ENCODE measurements around the gene SOSTDC1.

SOSTDC1 gene

GRCh38 chr7:16436306-16436705, 29.2 kb downstream of the SOSTDC1 start:
- no peaks in the 10 kb centered on the region; the same call in 1 of the 2 replicates for H3K9me2 ChIP-seq (replicated peaks; ENCODE audit: insufficient read depth, low read length)
- H3F3A ChIP-seq (ENCODE audit: insufficient read depth, low read length): no peaks in the 10 kb centered on the region
- TF ChIP-seq EZH2phosphoT487 (IDR thresholded peaks at IDR 0.05; ENCODE audit: low read length) (no peak), CTCF (IDR thresholded peaks at IDR 0.05; ENCODE audit: low read length) (no peak), EZH2 (optimal IDR thresholded peaks at IDR 0.05; ENCODE audit: low read depth, low read length) (no peak)
- H3K4me3 ChIP-seq (ENCODE audit: low read length): no peak overlapping the region
- no peaks in the 10 kb centered on the region for H3K36me3 ChIP-seq (replicated peaks; ENCODE audit: insufficient read depth, low read length)
- no peak overlapping the region for H2AFZ ChIP-seq (ENCODE audit: low read length)
- H3K4me1 ChIP-seq (ENCODE audit: low read length): no peaks in the 10 kb centered on the region
- H3K79me2 ChIP-seq (ENCODE audit: low read length): no peaks in the 10 kb centered on the region
- H3K4me2 ChIP-seq (ENCODE audit: low read depth, low read length): no peak overlapping the region
- H3K27ac ChIP-seq (ENCODE audit: low read length): no peak overlapping the region
- no peaks in the 10 kb centered on the region for H3K9me3 ChIP-seq (replicated peaks; ENCODE audit: insufficient read depth, low read length)
- no peak for DNase-seq
- H4K20me1 ChIP-seq (ENCODE audit: insufficient read depth, low read length): no peaks in the 10 kb centered on the region
- no peaks in the 10 kb centered on the region for H3K27me3 ChIP-seq (replicated peaks; ENCODE audit: insufficient read depth, low read length)
- no peak overlapping the region for H3K9ac ChIP-seq (ENCODE audit: low read length)

GRCh38 chr7:16433568-16434122, 31.9 kb downstream of the SOSTDC1 start:
- no peak overlapping the region for H3K9ac ChIP-seq (ENCODE audit: low read length)
- no peak for DNase-seq
- H3F3A ChIP-seq (ENCODE audit: insufficient read depth, low read length): no peaks in the 10 kb centered on the region
- no peaks in the 10 kb centered on the region for H3K36me3 ChIP-seq (replicated peaks; ENCODE audit: insufficient read depth, low read length)
- no peak overlapping the region for H3K27ac ChIP-seq (ENCODE audit: low read length)
- no peaks in the 10 kb centered on the region for H4K20me1 ChIP-seq (ENCODE audit: insufficient read depth, low read length)
- no peaks in the 10 kb centered on the region for H3K9me3 ChIP-seq (replicated peaks; ENCODE audit: insufficient read depth, low read length)
- no peaks in the 10 kb centered on the region for H3K4me1 ChIP-seq (ENCODE audit: low read length)
- no peak overlapping the region for H3K4me2 ChIP-seq (ENCODE audit: low read depth, low read length)
- H3K79me2 ChIP-seq (ENCODE audit: low read length): no peaks in the 10 kb centered on the region
- H3K4me3 ChIP-seq (ENCODE audit: low read length): no peak overlapping the region
- no peaks in the 10 kb centered on the region; the same call in 1 of the 2 replicates for H3K9me2 ChIP-seq (replicated peaks; ENCODE audit: insufficient read depth, low read length)
- TF ChIP-seq EZH2phosphoT487 (IDR thresholded peaks at IDR 0.05; ENCODE audit: low read length) (no peak), CTCF (IDR thresholded peaks at IDR 0.05; ENCODE audit: low read length) (no peak), EZH2 (optimal IDR thresholded peaks at IDR 0.05; ENCODE audit: low read depth, low read length) (no peak)
- H3K27me3 ChIP-seq (replicated peaks; ENCODE audit: insufficient read depth, low read length): no peaks in the 10 kb centered on the region
- no peak overlapping the region for H2AFZ ChIP-seq (ENCODE audit: low read length)

GRCh38 chr7:16432425-16432731, 33.2 kb downstream of the SOSTDC1 start:
- Histone ChIP-seq H3K27me3 (replicated peaks; ENCODE audit: insufficient read depth, low read length) (no peaks in the 10 kb centered on the region), H3K79me2 (ENCODE audit: low read length) (no peaks in the 10 kb centered on the region), H3K4me2 (ENCODE audit: low read depth, low read length) (no peak overlapping the region), H3K4me1 (ENCODE audit: low read length) (no peaks in the 10 kb centered on the region), H3K27ac (ENCODE audit: low read length) (no peak overlapping the region), H3K9me2 (replicated peaks; ENCODE audit: insufficient read depth, low read length) (no peaks in the 10 kb centered on the region; the same call in 1 of the 2 replicates), H3K4me3 (ENCODE audit: low read length) (no peak overlapping the region), H3K36me3 (replicated peaks; ENCODE audit: insufficient read depth, low read length) (no peaks in the 10 kb centered on the region), H3K9me3 (replicated peaks; ENCODE audit: insufficient read depth, low read length) (no peaks in the 10 kb centered on the region), H3F3A (ENCODE audit: insufficient read depth, low read length) (no peaks in the 10 kb centered on the region), H4K20me1 (ENCODE audit: insufficient read depth, low read length) (no peaks in the 10 kb centered on the region), H3K9ac (ENCODE audit: low read length) (no peak overlapping the region), H2AFZ (ENCODE audit: low read length) (no peak overlapping the region)
- DNase-seq: no peak
- TF ChIP-seq CTCF (IDR thresholded peaks at IDR 0.05; ENCODE audit: low read length): no peak
- no peak for TF ChIP-seq EZH2 (optimal IDR thresholded peaks at IDR 0.05; ENCODE audit: low read depth, low read length)
- no peak for TF ChIP-seq EZH2phosphoT487 (IDR thresholded peaks at IDR 0.05; ENCODE audit: low read length)
